DOHH2 (cell line): Measurements from ENCODE around the gene IRF4.

Experiments used
- H3F3A ChIP-seq: fragments of 200-600 bp; sonication (generic), shearing (Covaris generic); 2 replicates; pipeline ENCODE4 v1.6.0; 2016; ENCODE audit warnings: antibody characterized with exemption, mild to moderate bottlenecking; ENCODE audit not compliant: control insufficient read depth, insufficient read depth
- H3K27ac ChIP-seq: fragments of 200-600 bp; sonication (generic); 2 replicates; pipeline ENCODE4 v1.5.1; 2014; ENCODE audit warnings: low read depth, mild to moderate bottlenecking, low read length, moderate library complexity
- H3K27me3 ChIP-seq: fragments of 200-600 bp; sonication (generic); 2 replicates; pipeline ENCODE4 v1.6.1; 2014; ENCODE audit warnings: mild to moderate bottlenecking, low read length, mixed read lengths; ENCODE audit not compliant: control insufficient read depth
- H3K36me3 ChIP-seq: fragments of 200-600 bp; sonication (generic); 2 replicates; pipeline ENCODE4 v1.6.1; 2014; ENCODE audit warnings: mild to moderate bottlenecking, low read length, moderate library complexity, mixed read lengths; ENCODE audit not compliant: control insufficient read depth
- H3K4me1 ChIP-seq: fragments of 200-600 bp; sonication (generic); 2 replicates; pipeline ENCODE4 v1.6.1; 2014; ENCODE audit warnings: mild to moderate bottlenecking, low read length, mixed read lengths; ENCODE audit not compliant: control insufficient read depth
- H3K4me2 ChIP-seq: fragments of 200-600 bp; sonication (generic); 2 replicates; pipeline ENCODE4 v1.6.0; 2014; ENCODE audit warnings: mild to moderate bottlenecking, low read length, moderate library complexity
- H3K4me3 ChIP-seq: fragments of 200-600 bp; sonication (generic); 2 replicates; pipeline ENCODE4 v1.5.1; 2014; ENCODE audit warnings: mild to moderate bottlenecking, low read length, mixed read lengths
- H3K79me2 ChIP-seq: fragments of 200-600 bp; sonication (generic); 2 replicates; pipeline ENCODE4 v1.6.1; 2014; ENCODE audit warnings: mild to moderate bottlenecking, low read length, mixed read lengths; ENCODE audit not compliant: control insufficient read depth
- H3K9me2 ChIP-seq: fragments of 200-600 bp; sonication (generic); replicated peaks from 2 replicates; pipeline ENCODE4 v1.6.1; 2014; ENCODE audit warnings: mild to moderate bottlenecking, low read length, mixed read lengths; ENCODE audit not compliant: control insufficient read depth
- H3K9me3 ChIP-seq: fragments of 200-600 bp; sonication (generic); 2 replicates; pipeline ENCODE4 v1.6.1; 2014; ENCODE audit warnings: antibody characterized with exemption, low read length, mixed read lengths; ENCODE audit not compliant: control insufficient read depth, insufficient read depth
- H4K20me1 ChIP-seq: fragments of 200-600 bp; sonication (generic); 2 replicates; pipeline ENCODE4 v1.6.0; 2014; ENCODE audit warnings: low read depth, mild to moderate bottlenecking, antibody characterized with exemption, low read length, moderate library complexity; ENCODE audit not compliant: control insufficient read depth, insufficient read depth
- EZH2phosphoT487 ChIP-seq: fragments of 200-600 bp; sonication (generic); IDR thresholded peaks from 2 replicates; pipeline ENCODE4 v1.6.1; 2017; ENCODE audit warnings: borderline replicate concordance, mild to moderate bottlenecking, antibody characterized with exemption, low read length, moderate library complexity, mixed read lengths
- TF ChIP-seq, protein P1 (sequence below): fragments of 200-600 bp; sonication (generic); IDR thresholded peaks from one replicate; pipeline ENCODE4 v1.5.1; 2014; ENCODE audit warnings: antibody characterized with exemption, mild to moderate bottlenecking, low read depth, low read length; ENCODE audit not compliant: poor library complexity, severe bottlenecking

The IRF4 gene

DNA sequence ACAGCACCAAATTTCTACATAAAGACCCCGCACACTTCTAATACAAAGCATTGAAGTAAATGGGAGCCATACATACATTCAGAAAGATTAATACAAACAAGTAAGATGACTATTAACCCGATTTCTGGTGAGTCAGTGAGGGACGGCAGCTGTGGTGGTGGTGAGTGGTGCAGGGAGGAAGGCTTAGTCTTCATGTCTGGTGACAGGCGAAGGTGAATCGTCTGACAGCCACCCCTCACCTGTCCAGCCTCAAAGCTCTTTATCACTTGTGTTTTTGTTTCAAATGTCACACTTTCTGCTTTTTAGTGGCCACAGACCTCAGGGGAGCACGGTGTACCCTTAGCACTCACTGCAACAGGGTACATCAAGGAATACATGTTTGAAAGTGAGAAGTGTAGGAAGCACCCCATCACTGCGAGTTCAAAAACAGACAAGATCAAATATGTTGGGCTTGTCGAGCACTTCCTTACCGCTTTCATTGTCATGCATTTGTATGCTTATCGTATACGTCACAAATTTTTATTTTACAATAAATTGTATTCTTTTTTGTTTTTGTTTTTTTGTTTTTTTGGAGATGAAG lies 63.5 kb downstream of the IRF4 start:
- Histone ChIP-seq H3K79me2 (no peaks in the 10 kb centered on the region), H3K4me2 (no peak overlapping the region)

DNA sequence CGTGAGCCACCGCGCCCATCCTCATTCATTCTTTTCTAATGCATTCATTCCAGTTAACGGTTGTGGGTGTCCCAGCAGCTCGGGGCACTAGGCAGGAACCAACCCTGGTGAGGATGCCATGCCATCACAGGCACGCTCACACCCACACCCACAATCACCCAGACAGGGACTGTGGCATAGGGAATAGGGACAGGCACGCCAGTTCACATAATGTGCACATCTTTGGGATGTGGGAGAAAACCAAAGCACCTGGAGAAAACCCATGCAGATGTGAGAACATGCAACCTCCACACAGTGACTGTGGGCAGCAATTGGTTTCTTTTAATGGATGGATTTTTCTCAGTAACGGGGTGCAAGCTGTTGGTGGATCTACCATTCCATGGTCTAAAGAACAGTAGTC lies 64.3 kb downstream of the IRF4 start:
- H3K9me2 ChIP-seq: no peaks in the 10 kb centered on the region
- no peaks in the 10 kb centered on the region for H3K9me3 ChIP-seq
- no peaks in the 10 kb centered on the region for H3K4me1 ChIP-seq
- no peaks in the 10 kb centered on the region for H3K79me2 ChIP-seq
- TF ChIP-seq, protein P1, sequence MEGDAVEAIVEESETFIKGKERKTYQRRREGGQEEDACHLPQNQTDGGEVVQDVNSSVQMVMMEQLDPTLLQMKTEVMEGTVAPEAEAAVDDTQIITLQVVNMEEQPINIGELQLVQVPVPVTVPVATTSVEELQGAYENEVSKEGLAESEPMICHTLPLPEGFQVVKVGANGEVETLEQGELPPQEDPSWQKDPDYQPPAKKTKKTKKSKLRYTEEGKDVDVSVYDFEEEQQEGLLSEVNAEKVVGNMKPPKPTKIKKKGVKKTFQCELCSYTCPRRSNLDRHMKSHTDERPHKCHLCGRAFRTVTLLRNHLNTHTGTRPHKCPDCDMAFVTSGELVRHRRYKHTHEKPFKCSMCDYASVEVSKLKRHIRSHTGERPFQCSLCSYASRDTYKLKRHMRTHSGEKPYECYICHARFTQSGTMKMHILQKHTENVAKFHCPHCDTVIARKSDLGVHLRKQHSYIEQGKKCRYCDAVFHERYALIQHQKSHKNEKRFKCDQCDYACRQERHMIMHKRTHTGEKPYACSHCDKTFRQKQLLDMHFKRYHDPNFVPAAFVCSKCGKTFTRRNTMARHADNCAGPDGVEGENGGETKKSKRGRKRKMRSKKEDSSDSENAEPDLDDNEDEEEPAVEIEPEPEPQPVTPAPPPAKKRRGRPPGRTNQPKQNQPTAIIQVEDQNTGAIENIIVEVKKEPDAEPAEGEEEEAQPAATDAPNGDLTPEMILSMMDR: no peak
- no peak for TF ChIP-seq EZH2phosphoT487
- no peaks in the 10 kb centered on the region for H3K36me3 ChIP-seq
- no peak overlapping the region for H3K4me3 ChIP-seq
- no peak overlapping the region for H3K27ac ChIP-seq
- no peaks in the 10 kb centered on the region for H3F3A ChIP-seq
- H4K20me1 ChIP-seq: no peaks in the 10 kb centered on the region
- peaks cover 1% of the 10 kb centered on the region; the same call in 1 of the 2 replicates for H3K27me3 ChIP-seq
- no peak overlapping the region for H3K4me2 ChIP-seq

More for the DNA sequence above, 63.5 kb downstream of the IRF4 start:
- Histone ChIP-seq H3K4me3 (no peak overlapping the region), H3K27me3 (no peaks in the 10 kb centered on the region), H3K9me2 (no peaks in the 10 kb centered on the region), H3K9me3 (no peaks in the 10 kb centered on the region), H3F3A (no peaks in the 10 kb centered on the region), H4K20me1 (no peaks in the 10 kb centered on the region), H3K36me3 (no peaks in the 10 kb centered on the region), H3K27ac (no peak overlapping the region), H3K4me1 (no peaks in the 10 kb centered on the region)
- TF ChIP-seq, protein P1: no peak
- TF ChIP-seq EZH2phosphoT487: no peak

DNA sequence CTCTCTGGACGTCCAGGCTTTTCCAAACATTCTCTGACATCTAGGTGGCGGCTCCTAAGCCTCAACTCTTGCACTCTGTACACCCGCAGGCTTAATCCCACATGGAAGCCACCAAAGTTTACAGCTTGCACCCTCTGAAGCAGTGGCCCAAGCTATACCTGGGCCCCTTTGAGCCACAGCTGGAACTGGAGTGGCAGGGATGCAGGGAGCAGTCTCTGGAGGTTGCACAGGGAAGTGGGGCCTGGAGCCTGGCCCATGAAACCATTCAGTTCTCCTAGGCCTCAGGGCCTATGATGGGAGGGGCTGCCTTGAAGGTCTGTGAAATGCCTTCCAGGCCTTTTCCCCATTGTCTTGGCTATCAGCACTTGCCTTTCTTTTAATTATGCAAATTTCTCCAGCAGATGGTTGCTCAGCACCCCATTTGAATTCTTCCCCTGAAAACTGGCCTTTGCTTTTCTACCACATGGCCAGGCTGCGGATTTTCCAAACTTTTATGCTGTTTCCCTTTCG lies 64.9 kb downstream of the IRF4 start:
- Histone ChIP-seq H3K27me3 (peaks cover 6% of the 10 kb centered on the region; the same call in 1 of the 2 replicates), H3K4me2 (no peak overlapping the region), H3K9me3 (no peaks in the 10 kb centered on the region), H3K4me3 (no peak overlapping the region), H3K4me1 (no peaks in the 10 kb centered on the region), H4K20me1 (no peaks in the 10 kb centered on the region), H3K9me2 (no peaks in the 10 kb centered on the region), H3K27ac (no peak overlapping the region), H3F3A (no peaks in the 10 kb centered on the region), H3K36me3 (no peaks in the 10 kb centered on the region), H3K79me2 (no peaks in the 10 kb centered on the region)
- TF ChIP-seq EZH2phosphoT487: no peak
- TF ChIP-seq, protein P1: no peak
